H1 (cell line): ENCODE measurements around the gene CPT1A. TPM values are rescaled to one million over a fixed set of nuclear protein-coding genes. Genes with fewer than 3 reads are reported as not detected.
A peak's percentile ranks its signal among the peaks of the same experiment; 100 is the strongest.

Source experiments
- CTCF ChIA-PET: fragments of 300-600 bp; sonication (Branson Sonifier 250); formaldehyde crosslinking; loops from one replicate; lab custom pipeline; 2021; ENCODE audit not compliant: partially characterized antibody; lab: Charles Lee
- POLR2A ChIA-PET: fragments of 300-600 bp; sonication (Branson Sonifier 250); formaldehyde crosslinking; loops from one replicate; lab custom pipeline; 2021; ENCODE audit warnings: inconsistent platforms; ENCODE audit not compliant: partially characterized antibody; lab: Charles Lee
- DNase-seq, 2 experiments: peaks; one replicate each; pipeline versions ENCODE4 v3.0.0 to v3.0.0-alpha.2; 2010 to 2022; ENCODE audit warnings: low spot score in 2 of 2, low read depth in 1 of 2, mixed read lengths in 1 of 2
- FAIRE-seq: peaks from 2 replicates; lab custom pipeline; 2011; peaks lifted over from hg19 to GRCh38; lab: Jason Lieb, UNC
- H2AFZ ChIP-seq: 2 replicates; pipeline ENCODE4 v1.8.1; 2012; ENCODE audit warnings: low read length, inconsistent platforms
- H2AK5ac ChIP-seq: 2 replicates; pipeline ENCODE4 v1.6.1; 2013; ENCODE audit warnings: low read depth, low read length
- H2BK120ac ChIP-seq: replicated peaks from 2 replicates; pipeline ENCODE3; 2013; ENCODE audit warnings: low read depth, low read length, inconsistent platforms
- H2BK12ac ChIP-seq: 2 replicates; pipeline ENCODE4 v1.6.1; 2013; ENCODE audit warnings: low read depth, low read length
- H2BK15ac ChIP-seq: 2 replicates; pipeline ENCODE4 v1.6.1; 2013; ENCODE audit warnings: low read length
- H2BK20ac ChIP-seq: 2 replicates; pipeline ENCODE4 v1.6.1; 2013; ENCODE audit warnings: low read length
- H2BK5ac ChIP-seq: 2 replicates; pipeline ENCODE4 v1.6.1; 2013; ENCODE audit warnings: low read depth, low read length
- H3K14ac ChIP-seq: 2 replicates; pipeline ENCODE4 v1.6.1; 2013; ENCODE audit warnings: inconsistent platforms; ENCODE audit not compliant: insufficient read length
- H3K18ac ChIP-seq: 2 replicates; pipeline ENCODE4 v1.6.1; 2013; ENCODE audit warnings: low read length; ENCODE audit errors: extremely low read depth
- H3K23ac ChIP-seq: 2 replicates; pipeline ENCODE4 v1.6.1; 2013; ENCODE audit warnings: inconsistent platforms; ENCODE audit not compliant: insufficient read length
- H3K23me2 ChIP-seq: 2 replicates; pipeline ENCODE4 v1.6.1; 2013; ENCODE audit warnings: low read depth, low read length
- H3K27ac ChIP-seq: 2 replicates; pipeline ENCODE4 v1.6.1; 2011; ENCODE audit warnings: low read depth, low read length, inconsistent platforms
- H3K27me3 ChIP-seq, 4 experiments: replicated peaks in 1 of 4; 1 replicate in 1 of 4; 2 replicates in 3 of 4; pipeline versions ENCODE4 v1.6.1 to v1.8.1; 2011 to 2013; ENCODE audit warnings: low read length in 3 of 4, mild to moderate bottlenecking in 3 of 4, inconsistent platforms in 2 of 4, mixed read lengths in 2 of 4, moderate library complexity in 1 of 4; ENCODE audit not compliant: control insufficient read depth in 3 of 4, insufficient read depth in 3 of 4; ENCODE audit errors: extremely low read depth in 1 of 4
- H3K36me3 ChIP-seq, 4 experiments: 2 replicates each; pipeline versions ENCODE4 v1.6.1 to v1.8.1; 2011 to 2013; ENCODE audit warnings: mild to moderate bottlenecking in 4 of 4, low read length in 3 of 4, moderate library complexity in 2 of 4, control low read depth in 1 of 4, inconsistent platforms in 1 of 4; ENCODE audit not compliant: insufficient read depth in 4 of 4, control insufficient read depth in 2 of 4
- H3K4ac ChIP-seq: replicated peaks from 2 replicates; pipeline ENCODE3; 2013; ENCODE audit warnings: low read length, low read depth, mixed read lengths, inconsistent platforms; ENCODE audit not compliant: insufficient read length
- H3K4me1 ChIP-seq, 4 experiments: replicated peaks in 1 of 4; 1 replicate in 1 of 4; 2 replicates in 3 of 4; pipeline versions ENCODE4 v1.6.1 to v1.8.1; 2011 to 2013; ENCODE audit warnings: low read length in 3 of 4, inconsistent platforms in 2 of 4, mixed read lengths in 1 of 4; ENCODE audit not compliant: insufficient read depth in 4 of 4, control insufficient read depth in 3 of 4
- H3K4me2 ChIP-seq, 2 experiments: 2 replicates each; pipeline versions ENCODE4 v1.6.1 to v1.8.1; 2011 to 2013; ENCODE audit warnings: low read depth in 2 of 2, low read length in 2 of 2, control low read depth in 1 of 2, inconsistent platforms in 1 of 2, mild to moderate bottlenecking in 1 of 2; ENCODE audit not compliant: insufficient read depth in 1 of 2
- H3K4me3 ChIP-seq, 4 experiments: fragments of 200-600, 300-600 bp in 1 of 4; sonication (generic), shearing (Covaris generic), sonication (Bioruptor Twin) in 1 of 4; 2 replicates each; pipeline versions ENCODE4 v1.5.1 to v1.8.1; 2011 to 2016; ENCODE audit warnings: low read length in 4 of 4, low read depth in 3 of 4, control low read depth in 2 of 4, inconsistent platforms in 2 of 4, mild to moderate bottlenecking in 2 of 4, mixed read lengths in 1 of 4, moderate library complexity in 1 of 4; ENCODE audit not compliant: insufficient read depth in 2 of 4; ENCODE audit errors: extremely low read depth in 1 of 4
- H3K56ac ChIP-seq: replicated peaks from 2 replicates; pipeline ENCODE3; 2013; ENCODE audit warnings: low read depth, mild to moderate bottlenecking, mixed read lengths, low read length, inconsistent platforms; ENCODE audit not compliant: insufficient read length
- H3K79me1 ChIP-seq: 2 replicates; pipeline ENCODE4 v1.6.1; 2013; ENCODE audit warnings: low read depth, low read length, control low read depth
- H3K79me2 ChIP-seq, 2 experiments: 2 replicates each; pipeline versions ENCODE4 v1.6.1 to v1.8.1; 2012 to 2013; ENCODE audit warnings: low read length in 2 of 2, mild to moderate bottlenecking in 2 of 2, inconsistent platforms in 1 of 2; ENCODE audit not compliant: insufficient read depth in 2 of 2, control insufficient read depth in 1 of 2
- H3K9ac ChIP-seq, 4 experiments: replicated peaks in 1 of 4; 1 replicate in 1 of 4; 2 replicates in 3 of 4; pipeline versions ENCODE4 v1.6.1 to v1.8.1; 2011 to 2013; ENCODE audit warnings: low read depth in 3 of 4, low read length in 3 of 4, control low read depth in 2 of 4, mild to moderate bottlenecking in 2 of 4, moderate library complexity in 2 of 4, inconsistent platforms in 1 of 4; ENCODE audit errors: extremely low read depth in 1 of 4
- H3K9me3 ChIP-seq, 2 experiments: 2 replicates each; pipeline versions ENCODE4 v1.6.1 to v1.8.1; 2012 to 2013; ENCODE audit warnings: mild to moderate bottlenecking in 2 of 2, moderate library complexity in 2 of 2, control low read depth in 1 of 2, inconsistent platforms in 1 of 2, low read depth in 1 of 2, low read length in 1 of 2, mixed read lengths in 1 of 2; ENCODE audit not compliant: insufficient read depth in 2 of 2
- H4K20me1 ChIP-seq, 2 experiments: replicated peaks in 1 of 2; 2 replicates each; pipeline versions ENCODE3 to v1.8.1; 2011 to 2013; ENCODE audit warnings: inconsistent platforms in 2 of 2, low read length in 2 of 2, mild to moderate bottlenecking in 1 of 2; ENCODE audit not compliant: insufficient read depth in 2 of 2, control insufficient read depth in 1 of 2
- H4K5ac ChIP-seq: 2 replicates; pipeline ENCODE4 v1.6.1; 2013; ENCODE audit warnings: low read length, low read depth, mixed read lengths, inconsistent platforms; ENCODE audit not compliant: insufficient read length
- H4K8ac ChIP-seq: 2 replicates; pipeline ENCODE4 v1.8.0; 2013; ENCODE audit warnings: mild to moderate bottlenecking, moderate library complexity, low read length, inconsistent platforms; ENCODE audit not compliant: insufficient read depth; ENCODE audit errors: extremely low read depth
- H4K91ac ChIP-seq: replicated peaks from 2 replicates; pipeline ENCODE3; 2013; ENCODE audit warnings: low read length, mixed read lengths, inconsistent platforms; ENCODE audit not compliant: insufficient read length
- BACH1 ChIP-seq: IDR thresholded peaks from 2 replicates; pipeline ENCODE4 v1.6.1; 2012; ENCODE audit warnings: low read length, improper control_type of control experiment
- BRCA1 ChIP-seq: IDR thresholded peaks from 2 replicates; pipeline ENCODE4 v1.6.1; 2012; ENCODE audit warnings: low read depth, low read length, improper control_type of control experiment
- CBX5 ChIP-seq: fragments of 300-800, 300-1000 bp; sonication (generic); IDR thresholded peaks from 2 replicates; pipeline ENCODE4 v1.7.1; 2016; ENCODE audit warnings: antibody characterized with exemption, low read length, low read depth
- NANOG ChIP-seq: IDR thresholded peaks from 2 replicates; pipeline ENCODE4 v1.6.1; 2011; ENCODE audit warnings: low read length, low read depth, mild to moderate bottlenecking, inconsistent platforms; ENCODE audit not compliant: insufficient read depth, poor library complexity, severe bottlenecking
- NRF1 ChIP-seq: IDR thresholded peaks from 2 replicates; pipeline ENCODE4 v1.6.1; 2011; ENCODE audit warnings: mild to moderate bottlenecking, low read depth, low read length, improper control_type of control experiment
- SP4 ChIP-seq: IDR thresholded peaks from 2 replicates; pipeline ENCODE4 v1.6.1; 2012; ENCODE audit warnings: low read length, inconsistent platforms
- TAF7 ChIP-seq: optimal IDR thresholded peaks from 2 replicates; pipeline ENCODE3; 2011; ENCODE audit warnings: low read depth, mild to moderate bottlenecking, inconsistent platforms, low read length, moderate library complexity, borderline replicate concordance
- TBP ChIP-seq: IDR thresholded peaks from 2 replicates; pipeline ENCODE4 v1.6.1; 2011; ENCODE audit warnings: low read depth, low read length, improper control_type of control experiment
- WGBS, 2 experiments: shearing (Covaris generic) in 1 of 2; methylation state at CpG; one replicate each; pipeline versions ENCODE4 v1.1.6 to v1.1.7; 2013 to 2015; ENCODE audit warnings: low lambda C conversion rate in 2 of 2, mixed read lengths in 2 of 2, inconsistent platforms in 1 of 2, low coverage in 1 of 2, missing lambda C conversion rate in 1 of 2; ENCODE audit not compliant: insufficient replicate concordance in 2 of 2, insufficient coverage in 1 of 2, insufficient read length in 1 of 2; ENCODE audit errors: extremely low coverage in 1 of 2, missing lambda C conversion rate in 1 of 2; 5-methylcytosine and 5-hydroxymethylcytosine counted together
- polyA plus RNA-seq, 7 experiments: library from polyadenylated mRNA; depleted of rRNA in 3 of 7; stranded (reverse) in 5 of 7; unstranded in 2 of 7; fragments of >200 nt in 5 of 7; fragments of 200-250 nt in 2 of 7; gene quantifications; 1 replicate in 5 of 7; 2 replicates in 1 of 7; 4 replicates in 1 of 7; pipeline versions ENCODE4 v1.2.1 to v1.2.3, GENCODE V29; 2011 to 2013; ENCODE audit warnings: missing spikeins in 2 of 7, mixed read lengths in 2 of 7
- total RNA-seq: library from RNA; stranded (reverse); fragmentation: NEBNext Ultra II Directional; extraction: Animal tissue kit (Norgen Biotek cat#: 25700); gene quantifications from 2 replicates; pipeline ENCODE4 v1.2.1, GENCODE V29; 2021
- TF ChIP-seq, protein P1 (sequence below), 3 experiments: IDR thresholded peaks; 1 replicate in 2 of 3; 2 replicates in 1 of 3; pipeline versions ENCODE4 v1.5.1 to v1.6.1; 2011; ENCODE audit warnings: low read length in 3 of 3, mild to moderate bottlenecking in 3 of 3, inconsistent platforms in 2 of 3, low read depth in 1 of 3, moderate library complexity in 1 of 3; ENCODE audit not compliant: insufficient read depth in 1 of 3; ENCODE audit errors: control extremely low read depth in 1 of 3

Gene CPT1A
- total and polyA plus RNA-seq, 2 of the 8 experiments (the other 6 are each of a cell fraction or from before 2014, with no cell fraction given), result 2.9 to 12.2 TPM

DNA sequence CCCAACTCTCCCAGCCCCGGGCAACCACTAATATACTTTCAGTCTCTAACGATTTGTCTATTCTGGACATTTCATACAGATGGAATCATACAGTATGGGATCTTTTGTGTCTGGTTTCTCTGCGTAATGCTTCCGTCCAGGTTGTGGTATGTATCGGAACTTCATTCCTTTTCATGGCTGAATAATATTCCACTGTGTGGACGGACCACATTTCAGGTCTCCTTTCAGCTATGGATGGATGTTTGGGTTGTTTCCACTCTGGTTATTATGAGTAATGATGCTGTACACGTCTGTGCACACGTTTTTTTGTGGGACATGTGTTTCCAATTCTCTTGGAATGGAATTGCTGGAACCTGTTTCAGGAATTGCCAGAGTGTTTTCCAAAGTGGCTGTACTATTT, 17.4 kb upstream of the CPT1A start:
- Histone ChIP-seq H2BK12ac (no peak overlapping the region), H3K79me2 (no peaks in the 10 kb centered on the region), H3K4me2 (no peak overlapping the region), H3K56ac (no peak overlapping the region), H3K4me3 (no peak overlapping the region), H3K4me1 (peaks cover 0 to 2% (median under 1%) of the 10 kb centered on the region in 4 experiments; a peak in 2 of 7 replicates), H3K9me3 (peaks cover 0 to 6% of the 10 kb centered on the region in 2 experiments; a peak in 1 of 4 replicates), H4K20me1 (no peaks in the 10 kb centered on the region), H3K79me1 (no peaks in the 10 kb centered on the region), H3K4ac (no peak overlapping the region), H4K91ac (no peak overlapping the region), H3K23ac (no peak overlapping the region), H2AK5ac (peak overlapping the region; percentile 28; the same call in 1 of the 2 replicates), H4K5ac (no peak overlapping the region), H3K27me3 (peaks cover 1 to 12% (median 8%) of the 10 kb centered on the region in 4 experiments; a peak in 6 of 7 replicates), H3K18ac (no peak overlapping the region), H2BK20ac (no peak overlapping the region), H3K14ac (no peak overlapping the region), H2BK120ac (no peak overlapping the region), H3K23me2 (peaks cover 10% of the 10 kb centered on the region; the same call in 1 of the 2 replicates), H3K36me3 (no peaks in the 10 kb centered on the region), H4K8ac (no peak overlapping the region), H2AFZ (no peak overlapping the region), H2BK5ac (no peak overlapping the region), H3K27ac (no peak overlapping the region), H3K9ac (no peak overlapping the region), H2BK15ac (no peak overlapping the region)
- 80% methylated on average over 8 of the region's 8 CpGs; no CpG with 5 or more reads in 1 of the 2 experiments for WGBS, 2 experiments
- POLR2A ChIA-PET, result no interaction called here
- CTCF ChIA-PET, result interaction anchor here (0.7 kb wide), 1 partner anchor 166 kb away, joined by 4 read pairs; no protein-coding TSS in a partner anchor
- FAIRE-seq, result no peak
- no peak for DNase-seq
- TF ChIP-seq, protein P1, sequence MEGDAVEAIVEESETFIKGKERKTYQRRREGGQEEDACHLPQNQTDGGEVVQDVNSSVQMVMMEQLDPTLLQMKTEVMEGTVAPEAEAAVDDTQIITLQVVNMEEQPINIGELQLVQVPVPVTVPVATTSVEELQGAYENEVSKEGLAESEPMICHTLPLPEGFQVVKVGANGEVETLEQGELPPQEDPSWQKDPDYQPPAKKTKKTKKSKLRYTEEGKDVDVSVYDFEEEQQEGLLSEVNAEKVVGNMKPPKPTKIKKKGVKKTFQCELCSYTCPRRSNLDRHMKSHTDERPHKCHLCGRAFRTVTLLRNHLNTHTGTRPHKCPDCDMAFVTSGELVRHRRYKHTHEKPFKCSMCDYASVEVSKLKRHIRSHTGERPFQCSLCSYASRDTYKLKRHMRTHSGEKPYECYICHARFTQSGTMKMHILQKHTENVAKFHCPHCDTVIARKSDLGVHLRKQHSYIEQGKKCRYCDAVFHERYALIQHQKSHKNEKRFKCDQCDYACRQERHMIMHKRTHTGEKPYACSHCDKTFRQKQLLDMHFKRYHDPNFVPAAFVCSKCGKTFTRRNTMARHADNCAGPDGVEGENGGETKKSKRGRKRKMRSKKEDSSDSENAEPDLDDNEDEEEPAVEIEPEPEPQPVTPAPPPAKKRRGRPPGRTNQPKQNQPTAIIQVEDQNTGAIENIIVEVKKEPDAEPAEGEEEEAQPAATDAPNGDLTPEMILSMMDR (IDR thresholded peaks at IDR 0.05; ENCODE audit: control extremely low read depth in 1 of 3, insufficient read depth in 1 of 3, low read depth in 1 of 3, low read length in 3 of 3), result no peak
- TF ChIP-seq BACH1 (no peak), TBP (no peak), TAF7 (no peak), NRF1 (no peak), SP4 (no peak), NANOG (no peak), CBX5 (no peak), BRCA1 (no peak)
